HG02970 (cell line): ENCODE measurements around the gene ITPKB.

Experiments
- ATAC-seq: cut with Tn5 transposase; IDR thresholded peaks from one replicate; pipeline ENCODE4 v1.9.1; 2021; ENCODE audit warnings: mild to moderate bottlenecking, moderate library complexity, moderate number of reproducible peaks; ENCODE audit not compliant: unreplicated experiment, low FRiP score

Gene ITPKB

GRCh38 chr1:226708967-226709396, 30.1 kb downstream of the ITPKB start:
- ATAC-seq = no peak

GRCh38 chr1:226708342-226708780, 30.7 kb downstream of the ITPKB start:
- ATAC-seq = no peak

GRCh38 chr1:226706684-226707083, 32.4 kb downstream of the ITPKB start:
- ATAC-seq = no peak

GRCh38 chr1:226704169-226704937, 34.7 kb downstream of the ITPKB start:
- ATAC-seq = no peak

- ATAC-seq = peak; percentile 91
These were observed 35.9 kb downstream of the ITPKB start for GRCh38 chr1:226702957-226703831.

- ATAC-seq = no peak
These were observed 36.6 kb downstream of the ITPKB start for GRCh38 chr1:226702318-226702956.

GRCh38 chr1:226700861-226701260, 38.2 kb downstream of the ITPKB start:
- no peak for ATAC-seq

GRCh38 chr1:226699166-226699565, 39.9 kb downstream of the ITPKB start:
- no peak for ATAC-seq

- no peak for ATAC-seq
These were observed 40.4 kb downstream of the ITPKB start for GRCh38 chr1:226698659-226699058.

- ATAC-seq = no peak
These were observed 41.0 kb downstream of the ITPKB start for GRCh38 chr1:226697929-226698544.

- ATAC-seq = no peak
These were observed 41.7 kb downstream of the ITPKB start for GRCh38 chr1:226697151-226697928.

- ATAC-seq = no peak
These were observed 42.5 kb downstream of the ITPKB start for GRCh38 chr1:226696547-226696946.

- ATAC-seq = no peak
These were observed 43.7 kb downstream of the ITPKB start for GRCh38 chr1:226695335-226695900.

- no peak for ATAC-seq
These were observed 46.3 kb downstream of the ITPKB start for GRCh38 chr1:226692823-226693222.

- no peak for ATAC-seq
These were observed 46.9 kb downstream of the ITPKB start for GRCh38 chr1:226692051-226692792.

GRCh38 chr1:226691247-226691646, 47.8 kb downstream of the ITPKB start:
- ATAC-seq = no peak

GRCh38 chr1:226690460-226690982, 48.6 kb downstream of the ITPKB start:
- no peak for ATAC-seq

- no peak for ATAC-seq
These were observed 50.3 kb downstream of the ITPKB start for GRCh38 chr1:226688808-226689207.
